H1 (cell line): ENCODE data around the gene IGFALS.

Experiments
- CHD2 ChIP-seq: IDR thresholded peaks from 2 replicates; pipeline ENCODE4 v1.6.1; 2012; ENCODE audit warnings: low read length, improper control_type of control experiment
- CTCF ChIP-seq, 3 experiments: IDR thresholded peaks; 1 replicate in 2 of 3; 2 replicates in 1 of 3; pipeline versions ENCODE4 v1.5.1 to v1.6.1; 2011; ENCODE audit warnings: low read length in 3 of 3, mild to moderate bottlenecking in 3 of 3, inconsistent platforms in 2 of 3, low read depth in 1 of 3, moderate library complexity in 1 of 3; ENCODE audit not compliant: insufficient read depth in 1 of 3; ENCODE audit errors: control extremely low read depth in 1 of 3
- JUND ChIP-seq: IDR thresholded peaks from 2 replicates; pipeline ENCODE4 v1.6.1; 2011; ENCODE audit warnings: mild to moderate bottlenecking, improper control_type of control experiment, low read length
- MAX ChIP-seq: IDR thresholded peaks from 2 replicates; pipeline ENCODE4 v1.6.1; 2012; ENCODE audit warnings: inconsistent platforms
- POLR2A ChIP-seq, 2 experiments: IDR thresholded peaks; 1 replicate in 1 of 2; 2 replicates in 1 of 2; pipeline ENCODE4 v1.6.1; 2011; ENCODE audit warnings: low read depth in 2 of 2, low read length in 2 of 2, mild to moderate bottlenecking in 2 of 2; ENCODE audit errors: control extremely low read depth in 1 of 2
- RBBP5 ChIP-seq: IDR thresholded peaks from 2 replicates; pipeline ENCODE4 v1.7.1; 2012; ENCODE audit warnings: low read depth, mild to moderate bottlenecking, inconsistent platforms, low read length, moderate library complexity, borderline replicate concordance

GRCh38 chr16:1825864-1826690, 32.6 kb upstream of the IGFALS start:
- TF ChIP-seq POLR2A (IDR thresholded peaks at IDR 0.05; ENCODE audit: control extremely low read depth in 1 of 2, low read depth in 2 of 2, low read length in 2 of 2), result no peak
- no peak for TF ChIP-seq CTCF (IDR thresholded peaks at IDR 0.05; ENCODE audit: control extremely low read depth in 1 of 3, insufficient read depth in 1 of 3, low read depth in 1 of 3, low read length in 3 of 3)
- no peak for TF ChIP-seq CHD2
- TF ChIP-seq RBBP5, result no peak
- TF ChIP-seq MAX, result 0 out of 2 replicates have a peak, but pooled peaks have one; percentile 4
- no peak for TF ChIP-seq JUND
